ENCODE measurements around the gene PFDN6. TPM values are rescaled to one million over a fixed set of nuclear protein-coding genes. Genes with fewer than 3 reads are reported as not detected.
A peak's percentile ranks its signal among the peaks of the same experiment; 100 is the strongest.

PFDN6 gene
- total and polyA plus RNA-seq, 9 of the 15 experiments (the other 6 are each of a cell fraction or from before 2014, with no cell fraction given): 6.8 to 475 (median 216) TPM

- H3K36me3 ChIP-seq (ENCODE audit: control insufficient read depth, insufficient read depth, low read length): peaks cover 39% of the 10 kb centered on the region
- peak overlapping the region; percentile 89; the same call in 2 of the 3 replicates for H3K27ac ChIP-seq (ENCODE audit: extremely low read depth, low read depth, low read length)
- TF ChIP-seq ZNF740 (CRISPR knock-in tag; IDR thresholded peaks at IDR 0.05) (no peak), ZNF740 (tag; IDR thresholded peaks at IDR 0.05) (no peak), CHD1 (IDR thresholded peaks at IDR 0.05; ENCODE audit: low read length) (peak; percentile 3), RBBP5 (IDR thresholded peaks at IDR 0.05; ENCODE audit: borderline replicate concordance, insufficient read depth, low read length, poor library complexity, severe bottlenecking) (peak; percentile 41), EZH2 (IDR thresholded peaks at IDR 0.05; ENCODE audit: borderline replicate concordance, low read depth, low read length) (no peak), CBFB (CRISPR knock-in tag; IDR thresholded peaks at IDR 0.05) (no peak), OTX1 (CRISPR knock-in tag; IDR thresholded peaks at IDR 0.05) (no peak), TEAD1 (CRISPR knock-in tag; IDR thresholded peaks at IDR 0.05) (no peak), BRF1 (IDR thresholded peaks at IDR 0.05; ENCODE audit: borderline replicate concordance, extremely low read depth, insufficient read length) (no peak), ZNF12 (CRISPR knock-in tag; IDR thresholded peaks at IDR 0.05) (no peak)
- DNase-seq (ENCODE audit: extremely low read depth in 1 of 4, low spot score in 3 of 4) (no peak), FAIRE-seq (no peak), ATAC-seq (no peak)
- H3K79me2 ChIP-seq (ENCODE audit: control insufficient read depth, insufficient read depth, low read length): peaks cover 52% of the 10 kb centered on the region
- H3K9me1 ChIP-seq (ENCODE audit: control insufficient read depth, insufficient read depth, low read length): peaks cover 3% of the 10 kb centered on the region
- 72% methylated on average over 8 of the region's 9 CpGs for WGBS (ENCODE audit: insufficient coverage, low coverage, missing lambda C conversion rate)
- 0 out of 2 replicates have a peak, but pooled peaks cover 3% of the 10 kb centered on the region for H4K20me1 ChIP-seq (replicated peaks; ENCODE audit: control insufficient read depth, insufficient read depth, low read length)
- ChIA-PET POLR2A (interaction anchor here (0.5 to 1.2 kb wide), 6 partner anchors 22 to 1262 kb away, joined by 3 to 6 read pairs (median 3); no protein-coding TSS in a partner anchor), CTCF (ENCODE audit: low intra/inter-chr PET ratio) (no interaction called here)
- no peak overlapping the region for H2AFZ ChIP-seq (ENCODE audit: low read depth, low read length)
- H3K4me3 ChIP-seq: peak overlapping the region; percentile 64
- H3K9ac ChIP-seq (ENCODE audit: insufficient read depth in 1 of 2, low read depth in 2 of 2, low read length in 2 of 2): peak overlapping the region; percentile 87 to 95; a peak in 3 of 4 replicates
- BruUV-seq (replicated peaks): no TSS peak
- intact Hi-C loops (cut with micrococcal nuclease) (no loop called here), in situ Hi-C loops (cut with MboI) (no loop called here)
- H3K27me3 ChIP-seq (ENCODE audit: control insufficient read depth in 2 of 2, insufficient read depth in 2 of 2, low read length in 2 of 2): no peaks in the 10 kb centered on the region
- H3K4me1 ChIP-seq (replicated peaks in 1 of 2; ENCODE audit: control insufficient read depth in 2 of 2, insufficient read depth in 2 of 2, low read length in 2 of 2): peaks cover 49 to 59% of the 10 kb centered on the region in 2 experiments
- no peaks in the 10 kb centered on the region for H3K9me3 ChIP-seq (replicated peaks; ENCODE audit: control insufficient read depth, insufficient read depth, low read depth, low read length)
- H3K4me2 ChIP-seq (ENCODE audit: insufficient read depth, low read length): peak overlapping the region; percentile 88
Observed at GRCh38 chr6:33321227-33321626, 31.8 kb downstream of the PFDN6 start.

Measured in K562 (cell line).